HL-60/S4 treated with phorbol 12-myristate 13-acetate at 8.2 ng/mL for 4 days and 3 days (cell line): Measurements from ENCODE around the gene PAX1.

ENCODE experiments used
- in situ Hi-C: fragments of 300-500 bp; cut with MboI; formaldehyde crosslinking; loops from 2 replicates; pipeline ENCODE4 v1.15.0; 2022; ENCODE audit warnings: low sequenced_read_pairs

PAX1 gene

GRCh38 chr20:21725892-21726291, 20.4 kb downstream of the PAX1 start:
- in situ Hi-C loops, result loop anchor here (25.0 kb wide), 1 partner anchor 89 kb away; no protein-coding TSS in a partner anchor

GRCh38 chr20:21729316-21729715, 23.9 kb downstream of the PAX1 start:
- in situ Hi-C loops, result loop anchor here (25.0 kb wide), 1 partner anchor 92 kb away; no protein-coding TSS in a partner anchor

- in situ Hi-C loops, result loop anchor here (25.0 kb wide), 1 partner anchor 102 kb away; no protein-coding TSS in a partner anchor
Measured at GRCh38 chr20:21739161-21739560, 33.7 kb downstream of the PAX1 start.

GRCh38 chr20:21739682-21740081, 34.2 kb downstream of the PAX1 start:
- in situ Hi-C loops, result loop anchor here (25.0 kb wide), 1 partner anchor 102 kb away; no protein-coding TSS in a partner anchor

- in situ Hi-C loops, result loop anchor here (25.0 kb wide), 1 partner anchor 104 kb away; no protein-coding TSS in a partner anchor
Measured at GRCh38 chr20:21741266-21741665, 35.8 kb downstream of the PAX1 start.

GRCh38 chr20:21762646-21763045, 57.2 kb downstream of the PAX1 start:
- in situ Hi-C loops, result no loop called here

- in situ Hi-C loops, result no loop called here
Measured at GRCh38 chr20:21767200-21767738, 61.8 kb downstream of the PAX1 start.

GRCh38 chr20:21767739-21768223, 62.3 kb downstream of the PAX1 start:
- in situ Hi-C loops, result no loop called here
